Suprapubic skin (tissue), 4 donors: Measurements from ENCODE around the gene KRT76. TPM values are rescaled to one million over a fixed set of nuclear protein-coding genes. Genes with fewer than 3 reads are reported as not detected.

Experiments
- DNase-seq, 2 donors: peaks; one replicate each; pipeline ENCODE4 v3.0.0-alpha.2; 2019; ENCODE audit warnings: low spot score in 2 of 2
- H3K27ac ChIP-seq: fragments of 200-600 bp; sonication (generic); one replicate; pipeline ENCODE4 v1.5.1; 2019
- H3K27me3 ChIP-seq: fragments of 200-600 bp; sonication (generic); one replicate; pipeline ENCODE4 v1.5.1; 2019
- H3K36me3 ChIP-seq: fragments of 200-600 bp; sonication (generic); one replicate; pipeline ENCODE4 v1.5.1; 2019
- H3K4me1 ChIP-seq: fragments of 200-600 bp; sonication (generic); one replicate; pipeline ENCODE4 v1.5.1; 2019
- H3K4me3 ChIP-seq: fragments of 200-600 bp; sonication (generic); one replicate; pipeline ENCODE4 v1.5.1; 2019; ENCODE audit warnings: mild to moderate bottlenecking
- H3K9me3 ChIP-seq: fragments of 200-600 bp; sonication (generic); one replicate; pipeline ENCODE4 v1.5.1; 2019
- CTCF ChIP-seq, 2 donors: fragments of 200-600 bp in 1 of 2; fragments of 450-650 bp in 1 of 2; sonication (generic) in 1 of 2; IDR thresholded peaks; one replicate each; pipeline ENCODE4 v1.5.1; 2016 to 2019; ENCODE audit warnings: antibody characterized with exemption in 2 of 2, mild to moderate bottlenecking in 1 of 2, moderate library complexity in 1 of 2
- EP300 ChIP-seq: sonication (generic); formaldehyde crosslinking; IDR thresholded peaks from one replicate; pipeline ENCODE4 v1.6.1; 2017; ENCODE audit warnings: antibody characterized with exemption
- POLR2A ChIP-seq, 2 donors: fragments of 450-650 bp; IDR thresholded peaks; one replicate each; pipeline ENCODE4 v1.6.1; 2017; ENCODE audit warnings: antibody characterized with exemption in 2 of 2, mild to moderate bottlenecking in 2 of 2, moderate library complexity in 2 of 2
- POLR2AphosphoS5 ChIP-seq, 3 donors: sonication (generic); formaldehyde crosslinking; IDR thresholded peaks; one replicate each; pipeline ENCODE4 v1.6.1; 2017; ENCODE audit warnings: antibody characterized with exemption in 3 of 3
- WGBS: methylation state at CpG from one replicate; pipeline ENCODE4 v1.1.5; 2018; 5-methylcytosine and 5-hydroxymethylcytosine counted together
- total RNA-seq, 4 donors: library from RNA; depleted of rRNA; stranded (reverse); fragments of >200 nt; gene quantifications; one replicate each; pipeline ENCODE4 v1.1.0, GENCODE V29; 2016

The KRT76 gene
- not detected for total RNA-seq

GRCh38 chr12:52776913-52777395, at the start of gene KRT76:
Gene KRT76 (minus strand): TSS chr12:52777345. CDS start chr12:52777291, 54 bp downstream.
- Histone ChIP-seq H3K27me3 (no peaks in the 10 kb centered on the region), H3K9me3 (no peaks in the 10 kb centered on the region), H3K4me1 (no peaks in the 10 kb centered on the region), H3K4me3 (no peak within 1 kb of the TSS), H3K36me3 (no peaks in the 10 kb centered on the region), H3K27ac (no peak within 1 kb of the TSS)
- TF ChIP-seq POLR2A (IDR thresholded peaks at IDR 0.05) (no peak), POLR2AphosphoS5 (IDR thresholded peaks at IDR 0.05) (no peak), EP300 (no peak), CTCF (IDR thresholded peaks at IDR 0.05) (no peak)
- WGBS, result 90% methylated on average over 8 of the region's 8 CpGs
- no peak for DNase-seq

GRCh38 chr12:52825961-52826360, 48.8 kb upstream of the KRT76 start:
- peaks cover 7% of the 10 kb centered on the region for H3K4me1 ChIP-seq
- no peaks in the 10 kb centered on the region for H3K27me3 ChIP-seq
- TF ChIP-seq EP300, result no peak
- TF ChIP-seq POLR2A (IDR thresholded peaks at IDR 0.05), result no peak
- TF ChIP-seq POLR2AphosphoS5 (IDR thresholded peaks at IDR 0.05), result no peak
- no peak for TF ChIP-seq CTCF (IDR thresholded peaks at IDR 0.05)
- 88% methylated on average over 4 of the region's 4 CpGs for WGBS
- DNase-seq, result no peak
- no peak overlapping the region for H3K27ac ChIP-seq
- no peaks in the 10 kb centered on the region for H3K9me3 ChIP-seq
- H3K4me3 ChIP-seq, result no peak overlapping the region
- no peaks in the 10 kb centered on the region for H3K36me3 ChIP-seq

GRCh38 chr12:52824741-52825410, 47.7 kb upstream of the KRT76 start:
- TF ChIP-seq POLR2AphosphoS5 (IDR thresholded peaks at IDR 0.05) (no peak), POLR2A (IDR thresholded peaks at IDR 0.05) (no peak), EP300 (no peak), CTCF (IDR thresholded peaks at IDR 0.05) (no peak)
- Histone ChIP-seq H3K36me3 (no peaks in the 10 kb centered on the region), H3K9me3 (no peaks in the 10 kb centered on the region), H3K4me3 (no peak overlapping the region), H3K27me3 (no peaks in the 10 kb centered on the region), H3K4me1 (peaks cover 7% of the 10 kb centered on the region), H3K27ac (no peak overlapping the region)
- 91% methylated on average over 4 of the region's 5 CpGs for WGBS
- DNase-seq, result no peak

GRCh38 chr12:52823761-52824450, 46.8 kb upstream of the KRT76 start:
- Histone ChIP-seq H3K9me3 (no peaks in the 10 kb centered on the region), H3K4me3 (no peak overlapping the region), H3K4me1 (peaks cover 7% of the 10 kb centered on the region), H3K27me3 (peaks cover 3% of the 10 kb centered on the region), H3K27ac (no peak overlapping the region), H3K36me3 (no peaks in the 10 kb centered on the region)
- TF ChIP-seq EP300 (no peak), POLR2AphosphoS5 (IDR thresholded peaks at IDR 0.05) (no peak), CTCF (IDR thresholded peaks at IDR 0.05) (no peak), POLR2A (IDR thresholded peaks at IDR 0.05) (no peak)
- DNase-seq, result no peak
- 86% methylated on average over 9 of the region's 15 CpGs for WGBS

GRCh38 chr12:52822771-52823510, 45.8 kb upstream of the KRT76 start:
- 81% methylated on average over 15 of the region's 16 CpGs for WGBS
- peaks cover 11% of the 10 kb centered on the region for H3K27me3 ChIP-seq
- no peak for DNase-seq
- H3K4me1 ChIP-seq, result peaks cover 7% of the 10 kb centered on the region
- H3K36me3 ChIP-seq, result no peaks in the 10 kb centered on the region
- TF ChIP-seq EP300 (no peak), POLR2A (IDR thresholded peaks at IDR 0.05) (no peak), POLR2AphosphoS5 (IDR thresholded peaks at IDR 0.05) (no peak), CTCF (IDR thresholded peaks at IDR 0.05) (no peak)
- no peaks in the 10 kb centered on the region for H3K9me3 ChIP-seq
- no peak overlapping the region for H3K4me3 ChIP-seq
- H3K27ac ChIP-seq, result no peak overlapping the region
